ENCODE results near the gene C4orf50. TPM values are rescaled to one million over a fixed set of nuclear protein-coding genes. Genes with fewer than 3 reads are reported as not detected.

Gene C4orf50
- total RNA-seq, 1 experiment from 2014 or later, result 0.17 TPM

DNA sequence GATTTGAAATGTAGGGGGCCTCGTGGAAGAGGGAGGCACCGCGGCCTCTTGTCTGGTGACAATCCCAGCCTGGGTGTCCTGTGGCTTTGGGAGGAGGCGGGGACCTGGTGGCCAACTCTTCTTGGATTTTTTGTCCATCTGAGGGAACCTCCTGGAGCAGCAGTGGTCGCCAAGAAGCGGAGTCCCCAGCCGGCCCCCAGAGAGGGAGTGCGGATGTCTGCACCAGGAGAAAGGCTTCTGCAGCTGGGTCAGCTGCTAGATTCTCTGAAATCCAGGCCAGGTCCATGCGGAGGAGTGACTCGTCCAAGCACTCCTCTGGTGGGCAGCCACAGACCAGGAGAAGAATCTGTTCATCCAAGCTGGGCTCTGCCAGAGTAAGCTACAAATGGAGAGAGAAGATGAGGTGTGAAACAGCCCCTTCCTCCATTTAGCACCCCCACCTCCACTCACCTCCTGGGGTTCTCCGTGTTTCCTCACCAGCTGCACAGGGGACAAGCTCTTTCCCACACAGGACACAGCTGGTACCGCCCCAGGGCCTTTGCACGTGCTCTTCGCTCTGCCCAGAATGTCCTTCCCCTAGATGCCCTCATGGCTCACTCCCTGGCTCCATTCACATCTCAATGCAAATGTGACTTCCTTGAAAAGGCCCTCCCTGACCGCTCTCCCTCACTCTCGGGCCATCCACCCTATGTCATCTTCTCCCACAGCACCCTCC lies 27.6 kb downstream of the C4orf50 start:
- Histone ChIP-seq H3K9me3 (ENCODE audit: control insufficient read depth, low read depth, low read length) (no peaks in the 10 kb centered on the region), H2BK5ac (ENCODE audit: insufficient read length, low read length) (no peak overlapping the region), H3K18ac (ENCODE audit: insufficient read length, low read depth, low read length) (no peak overlapping the region), H3K4ac (ENCODE audit: low read depth, low read length) (no peak overlapping the region), H4K8ac (replicated peaks; ENCODE audit: insufficient read length, low read depth, low read length) (no peak overlapping the region), H2BK15ac (ENCODE audit: low read depth, low read length) (no peak overlapping the region), H3K56ac (ENCODE audit: insufficient read length, low read depth, low read length) (no peak overlapping the region), H3K27ac (ENCODE audit: insufficient read length, low read depth, low read length) (no peak overlapping the region), H3K27me3 (ENCODE audit: insufficient read depth, low read length) (no peaks in the 10 kb centered on the region; the same call in 1 of the 2 replicates), H3K4me2 (ENCODE audit: insufficient read depth, insufficient read length, low read length) (no peak overlapping the region), H3K4me1 (ENCODE audit: insufficient read depth, low read length) (no peaks in the 10 kb centered on the region), H2BK120ac (ENCODE audit: low read depth, low read length, poor library complexity, severe bottlenecking) (no peak overlapping the region), H4K5ac (ENCODE audit: insufficient read length, low read depth, low read length) (no peak overlapping the region), H3K79me2 (ENCODE audit: insufficient read depth, low read length) (no peaks in the 10 kb centered on the region), H2BK20ac (ENCODE audit: low read depth, low read length, poor library complexity, severe bottlenecking) (no peak overlapping the region), H3K23ac (ENCODE audit: insufficient read length, low read depth, low read length) (no peak overlapping the region), H3T11ph (ENCODE audit: low read length) (no peak overlapping the region), H4K91ac (ENCODE audit: insufficient read length, low read depth, low read length) (no peak overlapping the region), H2BK12ac (ENCODE audit: insufficient read length, low read depth, low read length) (no peak overlapping the region), H2AK5ac (ENCODE audit: insufficient read length, low read length) (no peak overlapping the region), H3K9ac (ENCODE audit: extremely low read depth, insufficient read length, low read length) (no peak overlapping the region), H4K20me1 (ENCODE audit: control insufficient read depth, insufficient read depth, insufficient read length) (no peaks in the 10 kb centered on the region), H2AFZ (ENCODE audit: low read length) (no peak overlapping the region), H3K23me2 (ENCODE audit: insufficient read length, low read depth, low read length, poor library complexity, severe bottlenecking) (no peaks in the 10 kb centered on the region), H3K79me1 (ENCODE audit: insufficient read depth, low read depth, low read length, poor library complexity, severe bottlenecking) (no peaks in the 10 kb centered on the region), H3K14ac (ENCODE audit: insufficient read depth, low read length) (no peak overlapping the region)
- no peaks in the 10 kb centered on the region for H3K36me3 Mint-ChIP-seq (ENCODE audit: insufficient read depth in 1 of 3, low read depth in 3 of 3)
- DNase-seq, result peak; percentile 11
- WGBS (ENCODE audit: extremely low coverage, insufficient read length, low lambda C conversion rate), result no CpG with 5 or more reads among the region's 16 CpGs
- H3K27me3 Mint-ChIP-seq (ENCODE audit: low read depth), result peaks cover 39% of the 10 kb centered on the region
- TF ChIP-seq, protein P1, sequence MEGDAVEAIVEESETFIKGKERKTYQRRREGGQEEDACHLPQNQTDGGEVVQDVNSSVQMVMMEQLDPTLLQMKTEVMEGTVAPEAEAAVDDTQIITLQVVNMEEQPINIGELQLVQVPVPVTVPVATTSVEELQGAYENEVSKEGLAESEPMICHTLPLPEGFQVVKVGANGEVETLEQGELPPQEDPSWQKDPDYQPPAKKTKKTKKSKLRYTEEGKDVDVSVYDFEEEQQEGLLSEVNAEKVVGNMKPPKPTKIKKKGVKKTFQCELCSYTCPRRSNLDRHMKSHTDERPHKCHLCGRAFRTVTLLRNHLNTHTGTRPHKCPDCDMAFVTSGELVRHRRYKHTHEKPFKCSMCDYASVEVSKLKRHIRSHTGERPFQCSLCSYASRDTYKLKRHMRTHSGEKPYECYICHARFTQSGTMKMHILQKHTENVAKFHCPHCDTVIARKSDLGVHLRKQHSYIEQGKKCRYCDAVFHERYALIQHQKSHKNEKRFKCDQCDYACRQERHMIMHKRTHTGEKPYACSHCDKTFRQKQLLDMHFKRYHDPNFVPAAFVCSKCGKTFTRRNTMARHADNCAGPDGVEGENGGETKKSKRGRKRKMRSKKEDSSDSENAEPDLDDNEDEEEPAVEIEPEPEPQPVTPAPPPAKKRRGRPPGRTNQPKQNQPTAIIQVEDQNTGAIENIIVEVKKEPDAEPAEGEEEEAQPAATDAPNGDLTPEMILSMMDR (conservative IDR thresholded peaks at IDR 0.05), result no peak
- H3K9me3 Mint-ChIP-seq, result peaks cover 0 to 4% of the 10 kb centered on the region in 2 experiments; a peak in 1 of 5 replicates
- H3K4me1 Mint-ChIP-seq, result no peaks in the 10 kb centered on the region
- H3K27ac Mint-ChIP-seq, result peak overlapping the region in 1 of 3 experiments; percentile 77; a peak in 1 of 7 replicates
- no peak overlapping the region for H3K4me3 Mint-ChIP-seq

Data from H9 (cell line).